ENCODE data around the gene ATXN7. TPM values are rescaled to one million over a fixed set of nuclear protein-coding genes. Genes with fewer than 3 reads are reported as not detected.
A peak's percentile ranks its signal among the peaks of the same experiment; 100 is the strongest.

Gene ATXN7
- total RNA-seq, 1 donor from 2014 or later, result 46.7 TPM

DNA sequence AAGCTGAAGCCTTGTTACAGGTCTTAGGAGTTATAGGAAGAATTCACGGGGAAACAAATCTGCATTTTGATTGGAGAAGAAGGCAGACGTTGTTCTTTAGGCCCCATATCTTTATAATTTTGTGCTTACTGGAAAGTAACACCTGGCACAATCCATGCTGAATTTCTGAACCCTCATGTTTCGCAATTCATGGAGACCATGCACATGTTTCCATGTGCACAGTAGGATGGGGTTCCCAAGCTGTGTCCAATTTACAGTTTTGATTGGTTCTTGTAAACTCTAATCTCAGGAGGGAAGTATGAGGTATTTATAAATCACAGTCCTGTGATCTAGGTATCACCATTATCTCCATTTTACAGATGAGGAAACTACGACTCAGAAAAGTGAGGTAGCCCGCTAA, 56.3 kb downstream of the ATXN7 start:
- ChIA-PET POLR2A (interaction anchor here (1.5 kb wide), 1 partner anchor 56 kb away, joined by 3 read pairs; no protein-coding TSS in a partner anchor), CTCF (no interaction called here)
- intact Hi-C loops (cut with micrococcal nuclease), result no loop called here
- Mint-ChIP-seq H3K9me3 (no peaks in the 10 kb centered on the region), H3K4me3 (no peak overlapping the region), H3K27ac (no peak overlapping the region), H3K27me3 (no peaks in the 10 kb centered on the region), H3K4me1 (peaks cover 78% of the 10 kb centered on the region), H3K36me3 (ENCODE audit: low read depth) (peaks cover 64% of the 10 kb centered on the region)
- DNase-seq, result no peak
- TF ChIP-seq, protein P1, sequence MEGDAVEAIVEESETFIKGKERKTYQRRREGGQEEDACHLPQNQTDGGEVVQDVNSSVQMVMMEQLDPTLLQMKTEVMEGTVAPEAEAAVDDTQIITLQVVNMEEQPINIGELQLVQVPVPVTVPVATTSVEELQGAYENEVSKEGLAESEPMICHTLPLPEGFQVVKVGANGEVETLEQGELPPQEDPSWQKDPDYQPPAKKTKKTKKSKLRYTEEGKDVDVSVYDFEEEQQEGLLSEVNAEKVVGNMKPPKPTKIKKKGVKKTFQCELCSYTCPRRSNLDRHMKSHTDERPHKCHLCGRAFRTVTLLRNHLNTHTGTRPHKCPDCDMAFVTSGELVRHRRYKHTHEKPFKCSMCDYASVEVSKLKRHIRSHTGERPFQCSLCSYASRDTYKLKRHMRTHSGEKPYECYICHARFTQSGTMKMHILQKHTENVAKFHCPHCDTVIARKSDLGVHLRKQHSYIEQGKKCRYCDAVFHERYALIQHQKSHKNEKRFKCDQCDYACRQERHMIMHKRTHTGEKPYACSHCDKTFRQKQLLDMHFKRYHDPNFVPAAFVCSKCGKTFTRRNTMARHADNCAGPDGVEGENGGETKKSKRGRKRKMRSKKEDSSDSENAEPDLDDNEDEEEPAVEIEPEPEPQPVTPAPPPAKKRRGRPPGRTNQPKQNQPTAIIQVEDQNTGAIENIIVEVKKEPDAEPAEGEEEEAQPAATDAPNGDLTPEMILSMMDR (IDR thresholded peaks at IDR 0.05), result no peak
- no peak for ATAC-seq (ENCODE audit: low read depth)

DNA sequence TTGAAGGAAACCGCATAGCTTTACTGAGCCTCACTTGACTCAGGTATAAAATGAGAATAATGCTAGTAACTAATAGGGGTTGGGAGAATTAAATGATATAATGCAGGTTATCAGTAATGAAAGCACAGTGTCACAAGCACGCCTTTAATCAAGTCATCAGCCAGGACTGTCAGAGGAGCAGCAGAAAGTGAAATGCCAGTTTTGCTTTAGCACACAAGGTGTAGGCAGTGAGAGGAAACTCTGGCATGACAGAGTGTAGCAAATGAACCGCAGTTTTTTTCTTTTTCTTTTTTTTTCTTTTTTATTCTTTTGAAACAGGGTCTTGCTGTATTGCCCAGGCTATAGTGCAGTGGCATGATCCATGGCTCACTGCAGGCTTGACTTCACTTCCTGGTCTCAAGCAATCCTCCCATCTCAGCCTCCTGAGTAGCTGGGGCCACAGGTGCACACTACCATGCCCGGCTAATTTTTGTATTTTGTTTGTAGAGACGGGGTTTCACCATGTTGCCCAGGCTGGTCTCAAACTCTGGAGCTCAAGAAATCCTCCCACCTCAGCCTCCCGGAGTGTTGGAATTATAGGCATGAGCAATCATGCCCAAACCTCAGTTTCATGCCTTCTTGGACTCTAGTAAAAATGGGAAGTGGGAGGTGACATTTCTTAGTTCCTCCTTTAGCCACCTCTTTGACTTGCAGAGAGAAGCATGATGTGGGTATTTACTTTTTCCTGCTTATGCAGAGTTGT, 58.2 kb downstream of the ATXN7 start:
- Mint-ChIP-seq H3K9me3 (no peaks in the 10 kb centered on the region), H3K4me1 (peaks cover 89% of the 10 kb centered on the region), H3K4me3 (peak overlapping the region; percentile 56), H3K27me3 (no peaks in the 10 kb centered on the region), H3K27ac (peak overlapping the region; percentile 84), H3K36me3 (ENCODE audit: low read depth) (peaks cover 60% of the 10 kb centered on the region)
- ChIA-PET POLR2A (interaction anchor here (1.5 to 2.4 kb wide), 3 partner anchors 10 to 57 kb away, joined by 3 to 11 read pairs (median 5); partner anchors contain the start of gene SCAANT1), CTCF (no interaction called here)
- TF ChIP-seq, protein P1 (IDR thresholded peaks at IDR 0.05), result no peak
- DNase-seq (peak; percentile 27), ATAC-seq (ENCODE audit: low read depth) (peak; percentile 89)
- intact Hi-C loops (cut with micrococcal nuclease), result loop anchor here (1.0 kb wide), 2 partner anchors 10 to 11 kb away; partner anchors contain the start of gene SCAANT1

DNA sequence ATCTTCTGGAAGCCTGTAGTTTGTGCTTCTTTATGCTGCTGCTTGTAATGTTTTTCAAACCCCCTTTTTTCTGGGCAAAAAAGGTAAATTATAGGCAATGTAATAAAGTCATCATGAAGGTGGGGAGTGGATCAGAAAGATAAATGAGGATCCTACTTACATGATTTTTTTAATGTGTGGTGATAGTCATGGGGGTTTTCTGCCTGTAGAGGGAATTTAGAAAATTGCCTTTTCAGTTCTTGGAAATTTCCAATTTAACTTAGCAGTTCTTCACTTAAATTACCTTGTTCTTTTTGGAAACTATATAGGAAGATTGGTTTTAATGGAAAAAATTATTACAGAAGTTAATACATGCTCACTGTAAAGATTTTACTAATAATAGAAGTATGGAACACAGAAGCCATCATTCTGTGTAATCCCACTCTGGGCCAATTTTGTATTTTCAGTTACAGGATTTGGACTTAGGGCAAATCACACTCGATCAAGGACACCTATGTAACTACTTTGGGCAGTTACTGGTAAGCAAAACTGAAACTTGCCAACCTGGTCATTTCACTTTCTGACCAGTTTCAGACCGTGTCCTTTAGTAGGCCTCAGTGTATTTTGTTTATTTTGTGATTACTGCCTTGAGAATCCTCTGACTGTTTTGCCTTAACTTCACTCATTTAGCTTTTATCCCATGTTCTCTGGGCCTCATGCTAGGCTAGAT, 59.0 kb downstream of the ATXN7 start:
- Mint-ChIP-seq H3K27ac (peak overlapping the region; percentile 84), H3K27me3 (no peaks in the 10 kb centered on the region), H3K4me3 (peak overlapping the region; percentile 56), H3K9me3 (no peaks in the 10 kb centered on the region), H3K4me1 (peaks cover 94% of the 10 kb centered on the region), H3K36me3 (ENCODE audit: low read depth) (peaks cover 52% of the 10 kb centered on the region)
- ATAC-seq (ENCODE audit: low read depth), result no peak
- CTCF ChIA-PET, result no interaction called here
- POLR2A ChIA-PET, result interaction anchor here (1.7 to 2.4 kb wide), 2 partner anchors 10 to 11 kb away, joined by 5 to 11 read pairs; partner anchors contain the start of gene SCAANT1
- TF ChIP-seq, protein P1 (IDR thresholded peaks at IDR 0.05), result no peak
- intact Hi-C loops (cut with micrococcal nuclease), result loop anchor here (1.0 kb wide), 2 partner anchors 10 to 11 kb away; partner anchors contain the start of gene SCAANT1
- DNase-seq, result no peak

DNA sequence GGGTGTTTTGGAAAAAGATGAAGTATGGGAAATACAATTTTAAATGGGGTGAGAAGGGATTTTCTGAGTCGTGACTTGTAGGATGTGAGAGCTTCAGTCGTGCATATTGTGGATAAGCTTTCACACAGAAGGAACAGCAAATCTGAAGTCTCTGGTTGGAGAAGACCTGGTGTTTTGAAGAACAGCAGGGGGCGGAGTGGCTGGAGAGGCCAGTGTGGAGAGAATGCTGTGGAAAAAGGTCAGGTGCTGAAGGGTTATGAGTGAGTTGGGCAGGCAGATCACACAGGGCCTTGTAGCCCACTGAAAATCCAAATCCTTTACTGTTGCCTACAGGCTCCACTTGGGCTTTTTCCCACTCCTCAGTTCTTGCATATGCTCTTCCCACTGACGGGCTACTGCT, 62.6 kb downstream of the ATXN7 start:
- POLR2A ChIA-PET, result no interaction called here
- intact Hi-C loops (cut with micrococcal nuclease), result no loop called here
- Mint-ChIP-seq H3K27me3 (no peaks in the 10 kb centered on the region), H3K4me3 (no peak overlapping the region), H3K27ac (peak overlapping the region; percentile 95), H3K9me3 (no peaks in the 10 kb centered on the region), H3K36me3 (ENCODE audit: low read depth) (peaks cover 37% of the 10 kb centered on the region), H3K4me1 (peaks cover 87% of the 10 kb centered on the region)
- CTCF ChIA-PET, result no interaction called here
- ATAC-seq (ENCODE audit: low read depth), result no peak
- no peak for DNase-seq
- TF ChIP-seq, protein P1 (IDR thresholded peaks at IDR 0.05), result no peak
